Progenitor cell of endocrine pancreas (in vitro differentiated cells): ENCODE data around the gene RAB11FIP4. TPM values are rescaled to one million over a fixed set of nuclear protein-coding genes. Genes with fewer than 3 reads are reported as not detected.

ENCODE experiments used
- DNase-seq: peaks from one replicate; pipeline ENCODE4 v3.0.0; 2021; ENCODE audit warnings: low spot score; ENCODE audit not compliant: unreplicated experiment
- H3K27ac Mint-ChIP-seq: 2 replicates; pipeline ENCODE4 v1.8.0; 2021; ENCODE audit warnings: mild to moderate bottlenecking, moderate library complexity, mixed read lengths
- H3K27me3 Mint-ChIP-seq: 2 replicates; pipeline ENCODE4 v1.8.0; 2021; ENCODE audit warnings: mixed read lengths
- H3K36me3 Mint-ChIP-seq: 2 replicates; pipeline ENCODE4 v1.8.0; 2022; ENCODE audit warnings: mixed read lengths; ENCODE audit not compliant: insufficient read depth
- H3K4me1 Mint-ChIP-seq: 2 replicates; pipeline ENCODE4 v1.8.0; 2021; ENCODE audit warnings: low read depth, mixed read lengths
- H3K4me3 Mint-ChIP-seq: 2 replicates; pipeline ENCODE4 v1.8.0; 2021; ENCODE audit warnings: low read depth, mild to moderate bottlenecking, moderate library complexity, mixed read lengths
- H3K9me3 Mint-ChIP-seq: 2 replicates; pipeline ENCODE4 v1.8.0; 2021; ENCODE audit warnings: low read depth, mixed read lengths
- total RNA-seq: library from RNA; stranded (reverse); gene quantifications from 2 replicates; pipeline ENCODE4 v1.2.1, GENCODE V29; 2021
- TF ChIP-seq, protein P1 (sequence below): fragments of 200-600 bp; sonication (generic); IDR thresholded peaks from one replicate; pipeline ENCODE4 v1.5.0; 2021; ENCODE audit warnings: antibody characterized with exemption, mild to moderate bottlenecking; ENCODE audit not compliant: unreplicated experiment

The RAB11FIP4 gene
- total RNA-seq, 1 donor from 2014 or later, result 65.5 TPM

DNA sequence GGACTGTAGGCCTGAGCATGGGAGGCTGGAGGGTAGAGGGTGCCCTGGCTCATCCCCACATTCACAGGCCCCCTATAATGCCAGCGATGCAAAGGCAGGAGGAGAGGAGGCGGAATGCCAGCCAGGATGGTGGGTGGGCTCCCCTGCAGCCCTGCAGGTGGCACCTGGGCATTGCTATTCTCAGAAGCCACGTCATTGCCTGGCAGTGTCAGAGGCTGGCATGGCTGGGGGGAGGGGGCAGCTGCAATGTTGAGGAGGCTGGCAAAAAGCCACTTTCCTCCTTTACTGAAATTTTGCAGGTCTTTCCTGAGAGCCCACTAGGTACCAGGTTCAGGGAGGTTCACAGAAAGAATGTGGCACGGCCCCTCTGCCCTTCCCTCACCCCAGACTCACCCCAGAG lies 36.2 kb downstream of the RAB11FIP4 start:
- peaks cover 16% of the 10 kb centered on the region for H3K27me3 Mint-ChIP-seq
- no peak overlapping the region for H3K27ac Mint-ChIP-seq
- H3K9me3 Mint-ChIP-seq, result no peaks in the 10 kb centered on the region
- H3K4me1 Mint-ChIP-seq, result peaks cover 13% of the 10 kb centered on the region
- H3K4me3 Mint-ChIP-seq, result no peak overlapping the region
- TF ChIP-seq, protein P1, sequence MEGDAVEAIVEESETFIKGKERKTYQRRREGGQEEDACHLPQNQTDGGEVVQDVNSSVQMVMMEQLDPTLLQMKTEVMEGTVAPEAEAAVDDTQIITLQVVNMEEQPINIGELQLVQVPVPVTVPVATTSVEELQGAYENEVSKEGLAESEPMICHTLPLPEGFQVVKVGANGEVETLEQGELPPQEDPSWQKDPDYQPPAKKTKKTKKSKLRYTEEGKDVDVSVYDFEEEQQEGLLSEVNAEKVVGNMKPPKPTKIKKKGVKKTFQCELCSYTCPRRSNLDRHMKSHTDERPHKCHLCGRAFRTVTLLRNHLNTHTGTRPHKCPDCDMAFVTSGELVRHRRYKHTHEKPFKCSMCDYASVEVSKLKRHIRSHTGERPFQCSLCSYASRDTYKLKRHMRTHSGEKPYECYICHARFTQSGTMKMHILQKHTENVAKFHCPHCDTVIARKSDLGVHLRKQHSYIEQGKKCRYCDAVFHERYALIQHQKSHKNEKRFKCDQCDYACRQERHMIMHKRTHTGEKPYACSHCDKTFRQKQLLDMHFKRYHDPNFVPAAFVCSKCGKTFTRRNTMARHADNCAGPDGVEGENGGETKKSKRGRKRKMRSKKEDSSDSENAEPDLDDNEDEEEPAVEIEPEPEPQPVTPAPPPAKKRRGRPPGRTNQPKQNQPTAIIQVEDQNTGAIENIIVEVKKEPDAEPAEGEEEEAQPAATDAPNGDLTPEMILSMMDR, result no peak
- H3K36me3 Mint-ChIP-seq, result no peaks in the 10 kb centered on the region
- no peak for DNase-seq

DNA sequence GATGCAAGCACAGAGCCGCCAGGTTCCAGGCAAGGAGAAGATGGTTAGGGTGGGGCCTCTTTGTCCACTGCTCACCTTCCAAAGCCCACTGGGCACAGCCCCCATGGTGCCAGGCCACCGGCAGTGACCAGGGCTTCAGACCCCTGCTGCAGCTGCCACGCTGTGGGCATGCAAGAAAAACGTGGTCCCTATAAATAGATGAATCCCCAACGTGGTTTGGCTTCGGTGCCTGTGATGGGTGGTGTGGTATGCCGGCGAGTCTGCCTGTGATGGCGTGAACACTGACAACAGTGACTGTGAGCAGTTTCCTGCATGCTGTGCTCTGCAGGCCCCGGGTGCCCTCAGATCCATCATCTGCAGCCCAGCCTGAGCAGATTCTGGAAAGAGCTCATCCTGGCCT lies 36.6 kb downstream of the RAB11FIP4 start:
- Mint-ChIP-seq H3K4me1 (peaks cover 13% of the 10 kb centered on the region), H3K27me3 (peaks cover 16% of the 10 kb centered on the region), H3K4me3 (no peak overlapping the region), H3K36me3 (no peaks in the 10 kb centered on the region), H3K27ac (no peak overlapping the region), H3K9me3 (no peaks in the 10 kb centered on the region)
- TF ChIP-seq, protein P1, result no peak
- DNase-seq, result no peak

DNA sequence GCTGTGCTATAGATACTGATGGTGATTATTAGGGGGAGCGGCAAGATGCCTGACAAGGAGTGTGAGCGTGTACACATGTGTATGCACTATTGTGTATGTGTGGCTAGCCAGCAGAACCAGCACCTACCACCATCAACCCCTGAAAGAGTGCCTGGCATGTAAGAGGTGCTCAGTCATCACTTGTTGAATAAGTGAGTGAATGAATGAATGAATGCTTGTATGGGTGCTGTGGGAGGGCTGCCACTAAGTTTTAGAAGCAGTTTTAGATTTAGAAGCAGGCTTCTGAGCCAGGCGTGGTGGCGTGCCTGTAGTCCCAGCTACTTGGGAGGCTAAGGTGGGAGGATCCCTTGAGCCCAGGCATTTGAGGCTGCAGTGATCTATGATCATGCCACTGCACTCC lies 37.0 kb downstream of the RAB11FIP4 start:
- no peak for DNase-seq
- Mint-ChIP-seq H3K27me3 (peaks cover 16% of the 10 kb centered on the region), H3K4me3 (no peak overlapping the region), H3K9me3 (no peaks in the 10 kb centered on the region), H3K4me1 (peaks cover 10% of the 10 kb centered on the region), H3K36me3 (no peaks in the 10 kb centered on the region), H3K27ac (no peak overlapping the region)
- TF ChIP-seq, protein P1, result no peak

DNA sequence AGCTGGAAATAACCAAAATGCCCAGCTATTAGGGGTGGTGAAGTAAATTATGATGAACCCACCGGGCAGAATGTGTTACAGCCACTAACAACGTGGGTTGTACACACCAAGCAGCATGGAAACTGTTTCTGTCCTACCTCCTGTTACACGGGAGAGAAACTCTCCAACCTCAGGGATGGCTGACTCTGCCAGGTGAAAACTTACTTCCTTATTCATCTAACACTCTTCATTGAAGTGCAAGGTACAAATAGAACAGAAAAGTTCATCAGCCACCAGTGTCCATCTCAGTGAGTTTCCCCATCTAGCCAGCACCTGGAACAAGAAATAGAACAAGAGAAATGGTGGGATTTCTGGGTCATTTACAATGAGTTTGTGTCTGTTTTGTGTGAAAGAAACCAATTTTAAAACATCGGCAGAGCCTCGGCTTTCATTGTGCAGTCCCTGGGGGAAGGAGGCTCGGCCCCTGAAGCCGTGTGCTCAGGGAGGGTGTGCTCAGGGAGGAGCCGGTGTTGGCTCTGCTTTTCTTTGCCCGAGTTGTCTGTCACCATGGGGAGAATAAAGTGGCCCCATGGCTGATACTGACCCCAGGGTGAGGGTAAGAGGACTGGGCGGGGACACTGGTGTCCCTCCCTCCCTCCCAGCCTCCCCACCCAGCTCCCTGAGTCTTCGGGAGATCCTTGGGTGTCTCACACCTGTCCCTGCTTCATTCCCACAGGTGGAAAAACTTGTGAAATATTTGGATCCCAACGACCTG lies 39.8 kb downstream of the RAB11FIP4 start:
- no peak for DNase-seq
- H3K4me1 Mint-ChIP-seq, result peaks cover 4% of the 10 kb centered on the region
- TF ChIP-seq, protein P1, result no peak
- no peak overlapping the region for H3K27ac Mint-ChIP-seq
- peaks cover 24% of the 10 kb centered on the region for H3K27me3 Mint-ChIP-seq
- no peaks in the 10 kb centered on the region for H3K9me3 Mint-ChIP-seq
- H3K4me3 Mint-ChIP-seq, result no peak overlapping the region
- H3K36me3 Mint-ChIP-seq, result no peaks in the 10 kb centered on the region

DNA sequence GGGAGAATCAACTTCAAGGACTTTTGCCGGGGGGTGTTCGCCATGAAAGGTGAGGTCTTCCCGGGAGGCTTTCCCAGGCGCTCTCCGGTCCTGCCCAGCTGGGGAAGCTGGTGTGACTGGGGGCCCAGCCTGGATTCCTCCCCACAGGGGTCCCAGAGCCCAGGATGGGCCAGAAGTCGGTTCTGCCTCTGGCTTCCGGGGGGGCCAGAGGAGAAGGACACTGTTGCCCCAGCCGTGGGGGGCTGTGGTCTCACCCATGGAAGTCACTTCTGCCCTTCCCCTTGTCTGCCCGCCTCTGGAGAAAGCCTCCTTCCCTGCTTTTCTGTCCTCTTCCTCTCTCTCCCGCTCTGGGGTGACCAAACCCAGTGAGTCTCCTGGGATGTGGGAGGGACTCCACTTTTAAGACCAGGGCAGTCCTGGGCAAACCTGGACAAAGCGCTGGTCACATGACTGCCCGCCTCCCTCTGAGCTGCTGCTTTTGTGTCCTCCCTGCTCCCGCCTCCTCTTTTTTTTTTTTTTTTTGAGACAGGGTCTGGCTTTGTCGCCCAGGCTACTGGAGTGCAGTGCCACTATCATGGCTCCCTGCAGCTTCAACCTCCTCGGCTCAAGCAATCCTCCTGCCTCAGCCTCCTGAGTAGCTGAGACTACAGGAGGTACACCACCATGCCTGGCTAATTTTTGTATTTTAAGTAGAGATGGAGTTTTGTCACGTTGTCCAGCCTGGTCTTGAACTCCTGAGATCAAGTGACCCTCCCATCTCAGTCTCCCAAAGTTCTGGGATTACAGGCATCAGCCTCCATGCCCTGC lies 40.6 kb downstream of the RAB11FIP4 start:
- no peak for DNase-seq
- H3K9me3 Mint-ChIP-seq, result no peaks in the 10 kb centered on the region
- H3K4me3 Mint-ChIP-seq, result peak overlapping the region; percentile 9
- TF ChIP-seq, protein P1, result no peak
- peaks cover 24% of the 10 kb centered on the region for H3K27me3 Mint-ChIP-seq
- peak overlapping the region; percentile 41 for H3K27ac Mint-ChIP-seq
- H3K36me3 Mint-ChIP-seq, result no peaks in the 10 kb centered on the region
- H3K4me1 Mint-ChIP-seq, result peaks cover 4% of the 10 kb centered on the region
